Nephron (organoid): ENCODE data around the gene ZFP1.
"Not testable (repeated sequence)": the region's sequence is repeated elsewhere in the genome, so short reads cannot be mapped to it uniquely, and the experiment has no call there.

Source experiments
- H3K27ac Mint-ChIP-seq, 3 experiments: 2 replicates each; pipeline ENCODE4 v1.8.0; 2020; ENCODE audit warnings: mixed read lengths in 3 of 3, mild to moderate bottlenecking in 2 of 3, moderate library complexity in 1 of 3
- H3K27me3 Mint-ChIP-seq: 2 replicates; pipeline ENCODE4 v1.8.0; 2021; ENCODE audit warnings: low read depth, mild to moderate bottlenecking, moderate library complexity, mixed read lengths
- H3K36me3 Mint-ChIP-seq: 2 replicates; pipeline ENCODE4 v1.8.0; 2020; ENCODE audit warnings: low read depth, mixed read lengths
- H3K4me1 Mint-ChIP-seq: 2 replicates; pipeline ENCODE4 v1.8.0; 2020; ENCODE audit warnings: mixed read lengths
- H3K4me3 Mint-ChIP-seq, 3 experiments: 2 replicates each; pipeline ENCODE4 v1.8.0; 2020; ENCODE audit warnings: mild to moderate bottlenecking in 3 of 3, mixed read lengths in 3 of 3, moderate library complexity in 2 of 3
- H3K9me3 Mint-ChIP-seq: 2 replicates; pipeline ENCODE4 v1.8.0; 2020; ENCODE audit warnings: mixed read lengths
- TF ChIP-seq, protein P1 (sequence below), 3 experiments: fragments of 200-600 bp; sonication (generic); IDR thresholded peaks; one replicate each; pipeline ENCODE4 v1.5.0; 2021; ENCODE audit warnings: antibody characterized with exemption in 3 of 3; ENCODE audit not compliant: unreplicated experiment in 3 of 3

Gene ZFP1

DNA sequence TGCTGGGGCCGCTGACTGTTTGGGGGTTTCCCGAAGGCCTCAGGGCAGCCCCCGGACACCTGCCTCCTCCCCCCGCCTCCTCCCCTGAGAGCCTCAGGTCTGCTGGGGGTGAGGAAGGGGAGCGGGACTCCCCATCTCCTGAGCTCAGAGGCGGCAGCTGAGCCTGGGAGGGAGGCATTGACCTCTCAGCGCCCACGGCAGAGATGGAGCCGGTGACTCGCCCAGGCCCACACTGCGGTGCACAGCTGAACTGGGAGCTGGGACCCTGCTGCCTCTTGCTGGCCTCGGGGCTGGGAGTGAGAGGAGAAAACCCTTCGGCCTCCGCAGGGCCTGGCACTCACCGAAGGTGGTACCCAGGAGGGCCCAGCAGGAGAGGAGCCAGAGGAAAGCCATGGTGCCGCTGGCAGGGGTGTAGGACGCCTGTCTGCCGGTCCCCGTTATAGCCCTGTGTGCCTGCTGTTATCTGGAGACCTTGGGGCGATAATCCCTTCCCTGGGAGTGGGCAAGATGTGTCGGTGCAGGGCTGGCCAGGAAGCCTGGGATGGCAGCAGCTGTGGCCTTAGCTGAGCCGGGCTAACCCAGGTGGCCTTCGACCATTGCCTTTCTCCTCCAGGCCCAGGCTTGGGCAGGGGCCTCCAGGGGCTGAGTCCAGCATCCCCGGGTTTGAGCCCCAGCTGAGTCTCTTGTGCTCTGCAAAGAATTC is 58.6 kb downstream of the ZFP1 start, which contains the start of gene CTRB2:
Gene CTRB2 (minus strand): TSS at position 413 of the 703 bp plus-strand sequence. CDS start 20 bp downstream, at position 393.
- Mint-ChIP-seq H3K4me3 (no peak within 1 kb of the TSS), H3K4me1 (peaks cover 6% of the 10 kb centered on the region), H3K9me3 (no peaks in the 10 kb centered on the region), H3K27ac (no peak within 1 kb of the TSS), H3K36me3 (no peaks in the 10 kb centered on the region), H3K27me3 (no peaks in the 10 kb centered on the region)
- TF ChIP-seq, protein P1, sequence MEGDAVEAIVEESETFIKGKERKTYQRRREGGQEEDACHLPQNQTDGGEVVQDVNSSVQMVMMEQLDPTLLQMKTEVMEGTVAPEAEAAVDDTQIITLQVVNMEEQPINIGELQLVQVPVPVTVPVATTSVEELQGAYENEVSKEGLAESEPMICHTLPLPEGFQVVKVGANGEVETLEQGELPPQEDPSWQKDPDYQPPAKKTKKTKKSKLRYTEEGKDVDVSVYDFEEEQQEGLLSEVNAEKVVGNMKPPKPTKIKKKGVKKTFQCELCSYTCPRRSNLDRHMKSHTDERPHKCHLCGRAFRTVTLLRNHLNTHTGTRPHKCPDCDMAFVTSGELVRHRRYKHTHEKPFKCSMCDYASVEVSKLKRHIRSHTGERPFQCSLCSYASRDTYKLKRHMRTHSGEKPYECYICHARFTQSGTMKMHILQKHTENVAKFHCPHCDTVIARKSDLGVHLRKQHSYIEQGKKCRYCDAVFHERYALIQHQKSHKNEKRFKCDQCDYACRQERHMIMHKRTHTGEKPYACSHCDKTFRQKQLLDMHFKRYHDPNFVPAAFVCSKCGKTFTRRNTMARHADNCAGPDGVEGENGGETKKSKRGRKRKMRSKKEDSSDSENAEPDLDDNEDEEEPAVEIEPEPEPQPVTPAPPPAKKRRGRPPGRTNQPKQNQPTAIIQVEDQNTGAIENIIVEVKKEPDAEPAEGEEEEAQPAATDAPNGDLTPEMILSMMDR (IDR thresholded peaks at IDR 0.05; ENCODE audit: unreplicated experiment in 3 of 3), result no peak

DNA sequence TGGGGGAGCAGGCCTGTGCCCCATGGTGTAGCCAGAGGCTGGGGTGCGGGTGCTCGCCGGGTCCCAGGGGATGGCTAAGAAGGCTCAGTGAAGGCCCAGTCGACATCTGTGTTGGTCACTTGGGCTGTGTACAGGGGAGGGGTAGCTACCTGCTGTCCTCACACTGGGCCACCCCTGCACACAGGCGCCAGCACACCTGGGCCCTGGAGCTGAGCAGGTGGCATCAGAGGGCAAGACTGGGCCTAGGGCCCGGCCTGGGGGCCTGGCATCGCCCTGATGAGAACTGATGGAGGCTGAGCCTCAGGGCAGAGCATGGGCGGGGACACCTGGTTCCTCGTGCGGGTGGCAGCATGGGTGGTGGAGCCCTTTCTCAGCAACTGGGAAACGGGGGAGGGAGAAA is 59.5 kb downstream of the ZFP1 start:
- Mint-ChIP-seq H3K27me3 (no peaks in the 10 kb centered on the region), H3K27ac (no peak overlapping the region), H3K4me3 (no peak overlapping the region), H3K4me1 (peaks cover 6% of the 10 kb centered on the region), H3K9me3 (no peaks in the 10 kb centered on the region), H3K36me3 (no peaks in the 10 kb centered on the region)
- TF ChIP-seq, protein P1 (IDR thresholded peaks at IDR 0.05; ENCODE audit: unreplicated experiment in 3 of 3), result no peak

DNA sequence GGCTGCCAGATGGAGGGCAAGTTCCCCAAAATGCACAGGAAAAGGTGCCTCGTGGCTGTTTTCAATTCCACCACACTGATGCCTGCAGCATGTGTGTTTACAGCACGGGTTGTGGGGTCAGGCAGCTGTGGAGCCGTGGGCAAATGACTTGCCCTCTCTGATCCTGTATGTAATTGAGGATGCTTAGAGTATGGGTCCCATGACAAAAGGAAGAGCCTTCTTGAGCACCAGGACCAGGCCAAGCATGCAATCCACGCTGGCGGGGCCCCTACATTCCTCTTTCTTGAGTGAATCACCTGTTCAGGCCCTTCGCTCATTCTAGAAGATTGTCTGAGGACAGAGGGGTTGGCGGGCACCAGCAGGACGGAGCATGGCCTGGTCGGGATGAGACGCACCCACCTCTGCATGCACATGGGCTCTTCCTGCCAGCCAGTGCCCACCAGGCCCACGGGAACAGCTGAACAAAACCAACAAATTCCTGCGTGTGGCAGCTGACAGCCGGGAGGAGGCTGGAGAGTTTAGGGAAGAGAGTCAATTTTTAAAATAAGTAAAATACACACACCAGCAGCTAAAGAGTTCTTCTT is 60.0 kb downstream of the ZFP1 start:
- no peak overlapping the region for H3K4me3 Mint-ChIP-seq
- peaks cover 6% of the 10 kb centered on the region for H3K4me1 Mint-ChIP-seq
- no peak overlapping the region for H3K27ac Mint-ChIP-seq
- H3K27me3 Mint-ChIP-seq, result no peaks in the 10 kb centered on the region
- no peaks in the 10 kb centered on the region for H3K9me3 Mint-ChIP-seq
- TF ChIP-seq, protein P1 (IDR thresholded peaks at IDR 0.05; ENCODE audit: unreplicated experiment in 3 of 3), result no peak
- no peaks in the 10 kb centered on the region for H3K36me3 Mint-ChIP-seq

DNA sequence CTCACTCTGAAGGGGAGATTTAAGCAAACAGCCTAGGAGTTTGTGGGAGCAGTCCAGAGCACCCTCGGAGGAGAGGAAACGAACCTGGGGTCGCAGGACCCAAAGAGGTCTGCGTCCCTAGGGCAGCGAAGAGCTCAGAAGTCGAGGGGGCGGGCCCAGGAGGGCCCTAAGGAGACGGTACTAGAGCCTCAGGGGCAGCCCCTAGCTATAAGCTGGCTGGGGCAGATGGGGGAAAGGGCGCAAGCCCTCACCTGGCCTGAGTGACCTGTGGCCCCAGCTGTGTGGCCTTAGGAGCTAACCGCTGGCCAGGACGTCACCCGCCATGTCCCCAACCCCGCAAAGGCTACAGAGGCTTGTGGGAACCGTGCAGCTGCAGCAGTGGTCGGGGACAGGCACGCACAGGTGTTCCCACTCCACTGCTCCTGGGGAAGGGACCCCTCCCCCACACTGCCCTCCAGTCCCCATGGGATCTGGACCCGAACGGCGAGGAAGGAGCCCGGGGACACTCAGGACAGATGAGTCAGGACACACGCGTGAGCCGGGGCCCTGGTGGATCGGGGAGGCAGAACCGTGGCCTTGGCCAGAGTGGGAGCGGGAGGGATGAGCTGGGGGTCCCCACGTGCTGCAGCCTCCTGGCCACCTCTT is 60.7 kb downstream of the ZFP1 start:
- no peaks in the 10 kb centered on the region for H3K36me3 Mint-ChIP-seq

DNA sequence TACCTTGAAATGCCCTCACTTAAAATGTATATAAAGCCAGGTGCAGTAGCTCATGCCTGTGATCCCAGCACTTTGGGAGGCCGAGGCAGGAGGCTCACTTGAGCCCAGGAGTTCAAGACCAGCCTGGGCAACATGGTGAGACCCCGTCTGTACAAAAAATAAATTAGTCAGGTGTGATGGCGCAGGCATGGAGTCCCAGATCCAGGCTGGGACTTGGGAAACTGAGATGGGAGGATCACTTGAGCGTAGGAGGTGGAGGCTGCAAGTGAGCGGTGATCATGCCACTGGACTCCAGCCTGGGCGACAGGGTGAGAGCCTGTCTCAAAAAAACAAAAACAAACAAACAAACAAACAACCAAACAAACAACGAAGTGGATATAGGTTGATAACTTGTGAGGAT is 61.2 kb downstream of the ZFP1 start:
- H3K4me3 Mint-ChIP-seq, H3K4me1 Mint-ChIP-seq, H3K27ac Mint-ChIP-seq, H3K27me3 Mint-ChIP-seq, H3K9me3 Mint-ChIP-seq, H3K36me3 Mint-ChIP-seq: not testable (repeated sequence)

More for the DNA sequence above, 60.7 kb downstream of the ZFP1 start:
- Mint-ChIP-seq H3K9me3 (no peaks in the 10 kb centered on the region), H3K4me1 (peaks cover 6% of the 10 kb centered on the region), H3K27me3 (no peaks in the 10 kb centered on the region), H3K4me3 (no peak overlapping the region), H3K27ac (no peak overlapping the region)
- TF ChIP-seq, protein P1 (IDR thresholded peaks at IDR 0.05; ENCODE audit: unreplicated experiment in 3 of 3), result no peak

DNA sequence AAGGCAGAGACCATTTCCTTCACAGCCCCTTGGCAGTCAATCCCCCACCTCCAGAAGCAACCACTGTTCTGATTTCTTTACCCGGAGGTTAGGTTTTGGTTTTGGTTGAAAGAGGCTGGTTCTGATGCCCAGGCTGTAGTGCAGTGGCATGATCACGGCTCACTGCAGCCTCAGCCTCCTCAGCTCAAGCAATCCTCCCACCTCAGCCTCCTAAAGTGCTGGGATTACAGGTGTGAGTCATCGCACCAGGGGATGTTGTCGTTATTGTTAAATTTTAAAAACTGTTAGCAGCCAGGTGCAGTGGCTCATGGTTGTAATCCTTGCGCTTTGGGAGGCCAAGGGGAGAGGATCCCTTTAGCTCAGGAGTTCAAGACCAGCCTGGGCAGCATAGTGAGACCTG is 61.6 kb downstream of the ZFP1 start:
- Mint-ChIP-seq H3K36me3 (no peaks in the 10 kb centered on the region), H3K9me3 (no peaks in the 10 kb centered on the region), H3K27me3 (no peaks in the 10 kb centered on the region), H3K27ac (no peak overlapping the region), H3K4me3 (no peak overlapping the region), H3K4me1 (peaks cover 6% of the 10 kb centered on the region)
- TF ChIP-seq, protein P1 (IDR thresholded peaks at IDR 0.05; ENCODE audit: unreplicated experiment in 3 of 3), result no peak

DNA sequence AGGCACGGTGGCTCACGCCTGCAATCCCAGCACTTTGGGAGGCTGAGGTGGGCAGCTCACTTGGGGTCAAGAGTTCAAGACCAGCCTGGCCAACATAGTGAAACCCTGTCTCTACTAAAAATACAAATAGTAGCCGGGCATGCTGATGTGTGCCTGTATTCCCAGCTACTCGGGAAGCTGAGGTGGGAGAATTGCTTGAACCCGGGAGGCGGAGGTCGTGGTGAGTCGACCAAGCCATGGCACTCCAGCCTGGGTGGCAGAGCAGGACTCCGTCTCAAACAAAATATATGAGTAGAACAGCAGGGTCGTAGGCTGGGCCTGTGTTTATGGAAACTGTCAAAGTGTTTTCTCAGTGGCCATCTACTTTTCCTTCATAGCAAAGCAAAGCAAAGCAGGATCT is 63.0 kb downstream of the ZFP1 start:
- H3K4me1 Mint-ChIP-seq, H3K9me3 Mint-ChIP-seq, H3K36me3 Mint-ChIP-seq, H3K27me3 Mint-ChIP-seq, H3K27ac Mint-ChIP-seq, H3K4me3 Mint-ChIP-seq: not testable (repeated sequence)
